Choroid plexus epithelial cell (primary cell): ENCODE data around the gene CALR.

Experiments used
- DNase-seq: peaks from one replicate; pipeline ENCODE4 v3.0.0-alpha.2; 2010; ENCODE audit warnings: low read depth
- H3K4me3 ChIP-seq: 2 replicates; pipeline ENCODE4 v1.5.1; 2011; ENCODE audit warnings: low read depth, mild to moderate bottlenecking, control low read depth, low read length, moderate library complexity
- TF ChIP-seq, protein P1 (sequence below): conservative IDR thresholded peaks from 2 replicates; pipeline ENCODE4 v1.5.1; 2011; ENCODE audit warnings: low read depth, mild to moderate bottlenecking, control low read depth, inconsistent platforms, low read length, moderate library complexity

CALR gene

DNA sequence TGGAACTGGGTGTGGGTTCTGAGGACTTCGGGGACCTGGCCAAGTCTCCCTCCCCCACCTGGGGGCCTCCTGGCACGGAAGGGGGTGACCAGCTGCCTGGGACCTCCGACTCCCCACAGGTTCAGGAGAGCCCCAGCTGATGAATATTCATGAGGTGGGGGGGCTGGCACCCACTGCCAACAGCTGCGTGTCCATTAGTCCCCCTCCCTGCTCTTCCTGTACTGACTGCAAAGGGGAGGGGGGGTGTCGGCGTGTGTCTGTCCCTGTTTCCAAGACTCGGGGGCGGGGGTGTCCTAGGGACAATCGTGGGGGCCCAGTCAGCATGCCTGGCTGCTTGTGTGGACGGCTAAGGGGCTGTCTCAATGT, 46.3 kb downstream of the CALR start:
- no peak overlapping the region for H3K4me3 ChIP-seq
- TF ChIP-seq, protein P1, sequence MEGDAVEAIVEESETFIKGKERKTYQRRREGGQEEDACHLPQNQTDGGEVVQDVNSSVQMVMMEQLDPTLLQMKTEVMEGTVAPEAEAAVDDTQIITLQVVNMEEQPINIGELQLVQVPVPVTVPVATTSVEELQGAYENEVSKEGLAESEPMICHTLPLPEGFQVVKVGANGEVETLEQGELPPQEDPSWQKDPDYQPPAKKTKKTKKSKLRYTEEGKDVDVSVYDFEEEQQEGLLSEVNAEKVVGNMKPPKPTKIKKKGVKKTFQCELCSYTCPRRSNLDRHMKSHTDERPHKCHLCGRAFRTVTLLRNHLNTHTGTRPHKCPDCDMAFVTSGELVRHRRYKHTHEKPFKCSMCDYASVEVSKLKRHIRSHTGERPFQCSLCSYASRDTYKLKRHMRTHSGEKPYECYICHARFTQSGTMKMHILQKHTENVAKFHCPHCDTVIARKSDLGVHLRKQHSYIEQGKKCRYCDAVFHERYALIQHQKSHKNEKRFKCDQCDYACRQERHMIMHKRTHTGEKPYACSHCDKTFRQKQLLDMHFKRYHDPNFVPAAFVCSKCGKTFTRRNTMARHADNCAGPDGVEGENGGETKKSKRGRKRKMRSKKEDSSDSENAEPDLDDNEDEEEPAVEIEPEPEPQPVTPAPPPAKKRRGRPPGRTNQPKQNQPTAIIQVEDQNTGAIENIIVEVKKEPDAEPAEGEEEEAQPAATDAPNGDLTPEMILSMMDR: no peak
- no peak for DNase-seq

DNA sequence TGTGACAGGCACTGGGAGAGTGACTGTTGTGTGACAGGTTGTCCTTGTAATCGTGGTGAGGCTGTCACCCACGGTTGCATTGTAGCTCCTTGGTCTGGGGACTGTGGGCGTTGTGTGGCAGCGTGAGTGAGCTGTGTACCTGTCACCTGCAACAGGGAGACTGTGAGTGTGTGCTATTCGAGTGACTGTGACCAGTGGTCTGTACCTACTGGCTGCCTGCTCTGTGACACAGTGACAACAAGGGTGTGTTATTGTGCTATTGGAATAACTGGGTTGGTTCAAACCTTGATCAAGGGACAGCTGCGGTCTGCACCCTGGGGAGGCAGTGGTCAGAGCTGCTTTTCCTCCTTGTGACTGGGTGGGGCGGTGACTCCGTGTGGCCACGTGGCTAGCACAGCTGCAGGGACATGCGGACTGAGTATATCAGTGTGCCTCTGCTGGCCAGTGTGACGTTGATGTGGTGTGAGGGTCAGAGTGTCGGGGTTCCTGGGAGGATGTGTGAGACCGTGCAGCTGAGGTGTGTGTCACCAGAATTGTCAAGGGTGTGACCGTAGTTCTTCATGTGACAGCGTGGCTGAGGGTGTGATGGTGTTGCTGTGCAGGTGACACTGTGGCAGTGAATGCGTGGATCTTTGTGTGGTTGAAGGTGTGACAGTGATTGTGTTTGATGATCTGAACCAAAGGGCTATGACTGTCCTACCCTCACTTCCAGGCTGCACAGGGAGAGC, 46.8 kb downstream of the CALR start:
- TF ChIP-seq, protein P1: no peak
- DNase-seq: peak; percentile 50
- H3K4me3 ChIP-seq: no peak overlapping the region

DNA sequence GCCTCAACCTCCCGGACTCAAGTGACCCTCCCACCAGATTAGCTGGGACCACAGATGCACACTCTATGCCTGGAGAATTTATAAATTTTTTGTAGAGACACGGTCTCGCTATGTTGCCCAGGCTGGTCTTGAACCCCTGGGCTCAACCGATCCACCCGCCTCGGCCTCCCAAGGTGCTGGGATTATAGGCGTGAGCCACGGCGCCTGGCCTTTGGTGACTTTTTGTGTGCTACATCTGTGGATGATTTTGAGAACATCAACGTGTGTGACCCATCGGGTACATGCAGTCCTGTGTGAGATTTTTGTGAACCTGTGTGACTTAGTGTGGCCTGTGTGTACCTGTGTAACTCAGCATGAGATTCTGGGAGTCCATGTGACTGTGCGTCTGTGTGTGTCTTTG, 48.3 kb downstream of the CALR start:
- TF ChIP-seq, protein P1: no peak
- no peak for DNase-seq
- H3K4me3 ChIP-seq: no peak overlapping the region

DNA sequence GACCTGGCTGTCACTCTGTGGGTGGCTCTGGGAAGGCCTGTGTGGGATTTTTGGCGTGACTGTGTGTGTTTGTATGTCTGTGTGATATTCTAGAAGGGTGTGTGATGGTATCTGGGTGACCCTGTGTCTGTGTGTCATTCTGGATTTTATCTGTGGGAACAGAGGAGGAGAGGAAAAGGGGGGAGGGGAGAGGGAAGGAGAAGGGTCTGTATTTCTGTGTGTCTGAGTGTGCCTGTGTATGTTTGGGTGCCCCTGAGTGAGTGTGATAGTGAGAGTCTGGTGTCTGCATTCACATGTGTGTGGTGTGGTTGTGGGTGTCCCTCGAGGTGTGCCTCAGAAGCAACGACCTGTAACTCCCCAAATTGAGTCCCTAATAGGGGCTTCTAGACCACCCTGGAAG, 48.8 kb downstream of the CALR start:
- no peak overlapping the region for H3K4me3 ChIP-seq
- no peak for DNase-seq
- TF ChIP-seq, protein P1: no peak

DNA sequence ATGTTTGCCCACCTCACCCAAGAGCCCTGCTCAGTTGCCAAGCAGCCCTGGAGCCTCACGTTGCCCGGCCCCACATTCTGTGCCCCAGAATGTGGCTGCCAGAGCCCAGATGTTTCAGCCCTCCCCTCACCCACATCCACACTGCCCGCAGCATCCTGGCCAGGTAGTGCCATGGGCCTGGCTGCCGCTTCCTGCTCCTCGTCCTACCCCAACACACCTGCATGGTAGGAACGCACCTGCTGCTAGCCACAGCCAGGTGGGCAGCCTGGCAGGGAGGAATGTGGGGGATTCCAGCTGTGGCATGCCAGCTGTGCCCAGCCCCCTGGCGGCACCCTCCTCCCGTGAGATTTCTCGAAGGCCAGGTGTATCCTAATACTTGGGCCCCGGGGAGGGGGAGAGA, 49.4 kb downstream of the CALR start:
- no peak for DNase-seq
- TF ChIP-seq, protein P1: no peak
- no peak overlapping the region for H3K4me3 ChIP-seq

DNA sequence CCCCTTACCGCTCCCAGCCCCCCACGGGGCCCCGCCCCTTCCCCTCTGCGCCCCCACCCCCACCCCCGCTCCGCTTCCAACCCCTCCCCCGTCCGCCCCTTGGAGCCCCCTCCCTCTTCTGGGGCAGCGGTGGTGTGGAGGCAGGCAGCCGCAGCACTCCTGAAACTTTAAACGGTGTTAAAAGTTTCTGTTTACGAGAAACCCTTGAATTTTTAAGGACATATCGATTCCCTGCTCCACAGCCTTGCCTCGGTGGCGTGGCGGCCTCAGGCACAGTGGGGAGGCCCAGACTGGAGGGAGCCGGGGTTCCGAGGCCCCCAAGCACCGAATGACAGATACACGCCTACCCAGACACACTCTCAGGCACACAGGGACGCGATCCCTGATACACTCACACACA, 52.0 kb downstream of the CALR start:
- H3K4me3 ChIP-seq: no peak overlapping the region
- no peak for DNase-seq
- TF ChIP-seq, protein P1: no peak

DNA sequence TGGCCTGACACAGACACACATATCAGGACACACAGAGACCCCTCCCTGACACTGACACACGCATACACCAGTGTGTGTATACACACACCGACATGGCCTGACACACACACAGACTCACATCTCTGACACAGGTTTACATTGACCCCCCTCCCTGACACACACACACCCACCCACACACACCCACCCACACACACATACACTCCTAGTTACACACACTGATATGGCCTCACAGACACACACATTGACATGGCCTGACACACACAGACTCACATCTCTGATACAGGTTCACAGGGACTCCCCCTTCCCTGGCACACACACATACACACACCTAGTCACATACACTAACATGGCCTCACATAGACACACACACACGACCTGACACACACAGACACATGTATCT, 52.4 kb downstream of the CALR start:
- no peak for DNase-seq
- H3K4me3 ChIP-seq: no peak overlapping the region
- TF ChIP-seq, protein P1: no peak
